OCI-LY3 (cell line): Measurements from ENCODE around the gene CROCC2.

Source experiments
- EZH2phosphoT487 ChIP-seq: fragments of 200-600 bp; shearing (Covaris generic); IDR thresholded peaks from 2 replicates; pipeline ENCODE4 v1.6.1; 2018; ENCODE audit warnings: antibody characterized with exemption, mixed run types, low read depth
- TF ChIP-seq, protein P1 (sequence below): fragments of 200-600, 300-600 bp; sonication (generic); IDR thresholded peaks from 2 replicates; pipeline ENCODE4 v1.5.1; 2014; ENCODE audit warnings: antibody characterized with exemption, low read length, low read depth

GRCh38 chr2:240906141-240906910 lies at the start of gene CROCC2:
- TF ChIP-seq, protein P1, sequence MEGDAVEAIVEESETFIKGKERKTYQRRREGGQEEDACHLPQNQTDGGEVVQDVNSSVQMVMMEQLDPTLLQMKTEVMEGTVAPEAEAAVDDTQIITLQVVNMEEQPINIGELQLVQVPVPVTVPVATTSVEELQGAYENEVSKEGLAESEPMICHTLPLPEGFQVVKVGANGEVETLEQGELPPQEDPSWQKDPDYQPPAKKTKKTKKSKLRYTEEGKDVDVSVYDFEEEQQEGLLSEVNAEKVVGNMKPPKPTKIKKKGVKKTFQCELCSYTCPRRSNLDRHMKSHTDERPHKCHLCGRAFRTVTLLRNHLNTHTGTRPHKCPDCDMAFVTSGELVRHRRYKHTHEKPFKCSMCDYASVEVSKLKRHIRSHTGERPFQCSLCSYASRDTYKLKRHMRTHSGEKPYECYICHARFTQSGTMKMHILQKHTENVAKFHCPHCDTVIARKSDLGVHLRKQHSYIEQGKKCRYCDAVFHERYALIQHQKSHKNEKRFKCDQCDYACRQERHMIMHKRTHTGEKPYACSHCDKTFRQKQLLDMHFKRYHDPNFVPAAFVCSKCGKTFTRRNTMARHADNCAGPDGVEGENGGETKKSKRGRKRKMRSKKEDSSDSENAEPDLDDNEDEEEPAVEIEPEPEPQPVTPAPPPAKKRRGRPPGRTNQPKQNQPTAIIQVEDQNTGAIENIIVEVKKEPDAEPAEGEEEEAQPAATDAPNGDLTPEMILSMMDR: no peak
- no peak for TF ChIP-seq EZH2phosphoT487
